ENCODE measurements around the gene SEPTIN7.

- TF ChIP-seq EZH2 (IDR thresholded peaks at IDR 0.05; ENCODE audit: insufficient read depth, poor library complexity, severe bottlenecking) (no peak), EZH2phosphoT487 (IDR thresholded peaks at IDR 0.05; ENCODE audit: insufficient read depth, low read depth) (no peak)
Measured at GRCh38 chr7:35792472-35792871, 8.4 kb upstream of the SEPTIN7 start.

Data from GM23248 (cell line).